Kidney (tissue), 2 donors: ENCODE measurements around the gene ENTPD1. TPM values are rescaled to one million over a fixed set of nuclear protein-coding genes. Genes with fewer than 3 reads are reported as not detected.

Experiments
- polyA plus RNA-seq: library from polyadenylated mRNA; stranded (reverse); fragments of 350-450 nt; fragmentation: Illumina TruSeq; extraction: RNeasy Lipid Tissue Mini Kit (QIAGEN cat#74804); gene quantifications from one replicate; pipeline ENCODE4 v1.2.3, GENCODE V29; 2014; ENCODE audit warnings: low read depth, low replicate concordance; ENCODE audit not compliant: insufficient read depth
- total RNA-seq: library from RNA; stranded (reverse); fragmentation: NEBNext Ultra II Directional; extraction: Animal tissue kit (Norgen Biotek cat#: 25700); gene quantifications from one replicate; pipeline ENCODE4 v1.2.1, GENCODE V29; 2021
- donor health status: DM: yes; HTN: yes; CAD: no.

Gene ENTPD1
- total and polyA plus RNA-seq, 2 donors from 2014 or later = 5.2 to 36.6 TPM

Other genes with a start within 250 kb of the ENTPD1 start
- 91.7 TPM for gene SORBS1, start 194.8 kb upstream of the ENTPD1 start, total RNA-seq
- gene SORBS1, start 194.8 kb upstream of the ENTPD1 start, polyA plus RNA-seq = 12.2 TPM
- gene ALDH18A1, start 99.5 kb upstream of the ENTPD1 start, total RNA-seq = 72.0 TPM
- gene ALDH18A1, start 99.5 kb upstream of the ENTPD1 start, polyA plus RNA-seq = 23.6 TPM
- gene TCTN3, start 62.2 kb upstream of the ENTPD1 start, total RNA-seq = 46.3 TPM
- 40.3 TPM for gene TCTN3, start 62.2 kb upstream of the ENTPD1 start, polyA plus RNA-seq
- 2.5 TPM for gene CC2D2B, start 151.8 kb downstream of the ENTPD1 start, total RNA-seq
- 0.80 TPM for gene CC2D2B, start 151.8 kb downstream of the ENTPD1 start, polyA plus RNA-seq